ENCODE data around the gene GPR83. TPM values are rescaled to one million over a fixed set of nuclear protein-coding genes. Genes with fewer than 3 reads are reported as not detected.

The GPR83 gene
- total and polyA plus RNA-seq, 4 donors: 0.02 to 0.10 (median 0.06) TPM; not detected in 1

GRCh38 chr11:94342250-94342649 is 59.0 kb downstream of the GPR83 start:
- no peak overlapping the region for H3K9ac ChIP-seq (ENCODE audit: insufficient read depth in 1 of 2, low read length in 2 of 2)
- H3K9me3 ChIP-seq (ENCODE audit: control insufficient read depth in 4 of 4, insufficient read depth in 3 of 4, low read length in 3 of 4): no peaks in the 10 kb centered on the region
- H3K36me3 ChIP-seq (ENCODE audit: control insufficient read depth in 4 of 4, insufficient read depth in 4 of 4, low read length in 4 of 4): no peaks in the 10 kb centered on the region
- no peak overlapping the region for H3K27ac ChIP-seq (ENCODE audit: low read depth in 1 of 2, low read length in 1 of 2)
- DNase-seq (no peak), ATAC-seq (ENCODE audit: insufficient read depth, low FRiP score) (no peak)
- H3K4me3 ChIP-seq: no peak overlapping the region
- no peak for TF ChIP-seq CTCF (IDR thresholded peaks at IDR 0.05; ENCODE audit: control extremely low read depth, extremely low read depth)
- 78 to 79% methylated on average over 3 of the region's 3 CpGs for WGBS, 2 donors
- H3K4me1 ChIP-seq (ENCODE audit: control insufficient read depth in 5 of 5, insufficient read depth in 5 of 5, low read length in 5 of 5): no peaks in the 10 kb centered on the region
- no peaks in the 10 kb centered on the region for H3K27me3 ChIP-seq (ENCODE audit: control insufficient read depth in 3 of 3, insufficient read depth in 3 of 3, low read length in 2 of 3)

- no peak for DNase-seq
- no peak overlapping the region for H3K9ac ChIP-seq (ENCODE audit: insufficient read depth in 1 of 2, low read length in 2 of 2)
- no peak overlapping the region for H3K27ac ChIP-seq (ENCODE audit: low read depth in 1 of 2, low read length in 1 of 2)
Measured at GRCh38 chr11:94338651-94339050, 62.6 kb downstream of the GPR83 start.

GRCh38 chr11:94336033-94336432 is 65.2 kb downstream of the GPR83 start:
- Histone ChIP-seq H3K4me3 (no peak overlapping the region), H3K9me3 (ENCODE audit: control insufficient read depth in 4 of 4, insufficient read depth in 3 of 4, low read length in 3 of 4) (no peaks in the 10 kb centered on the region), H3K27me3 (ENCODE audit: control insufficient read depth in 3 of 3, insufficient read depth in 3 of 3, low read length in 2 of 3) (no peaks in the 10 kb centered on the region), H3K36me3 (ENCODE audit: control insufficient read depth in 4 of 4, insufficient read depth in 4 of 4, low read length in 4 of 4) (no peaks in the 10 kb centered on the region), H3K4me1 (ENCODE audit: control insufficient read depth in 5 of 5, insufficient read depth in 5 of 5, low read length in 5 of 5) (no peaks in the 10 kb centered on the region), H3K9ac (ENCODE audit: insufficient read depth in 1 of 2, low read length in 2 of 2) (no peak overlapping the region), H3K27ac (ENCODE audit: low read depth in 1 of 2, low read length in 1 of 2) (no peak overlapping the region)
- DNase-seq: no peak
- no peak for ATAC-seq (ENCODE audit: insufficient read depth, low FRiP score)
- 90 to 96% methylated on average over 6 of the region's 6 CpGs for WGBS, 2 donors
- no peak for TF ChIP-seq CTCF (IDR thresholded peaks at IDR 0.05; ENCODE audit: control extremely low read depth, extremely low read depth)

More at GRCh38 chr11:94338651-94339050, 62.6 kb downstream of the GPR83 start:
- no peaks in the 10 kb centered on the region for H3K9me3 ChIP-seq (ENCODE audit: control insufficient read depth in 4 of 4, insufficient read depth in 3 of 4, low read length in 3 of 4)
- H3K36me3 ChIP-seq (ENCODE audit: control insufficient read depth in 4 of 4, insufficient read depth in 4 of 4, low read length in 4 of 4): no peaks in the 10 kb centered on the region
- no peak for ATAC-seq (ENCODE audit: insufficient read depth, low FRiP score)
- H3K4me3 ChIP-seq: no peak overlapping the region
- no peaks in the 10 kb centered on the region for H3K4me1 ChIP-seq (ENCODE audit: control insufficient read depth in 5 of 5, insufficient read depth in 5 of 5, low read length in 5 of 5)
- no peak for TF ChIP-seq CTCF (IDR thresholded peaks at IDR 0.05; ENCODE audit: control extremely low read depth, extremely low read depth)
- WGBS, 2 donors: 89 to 91% methylated on average over 3 of the region's 3 CpGs
- H3K27me3 ChIP-seq (ENCODE audit: control insufficient read depth in 3 of 3, insufficient read depth in 3 of 3, low read length in 2 of 3): no peaks in the 10 kb centered on the region

- Histone ChIP-seq H3K27ac (ENCODE audit: low read depth in 1 of 2, low read length in 1 of 2) (no peak overlapping the region), H3K9me3 (ENCODE audit: control insufficient read depth in 4 of 4, insufficient read depth in 3 of 4, low read length in 3 of 4) (peaks cover 0 to 3% (median 0%) of the 10 kb centered on the region in 4 donors), H3K9ac (ENCODE audit: insufficient read depth in 1 of 2, low read length in 2 of 2) (no peak overlapping the region), H3K4me1 (ENCODE audit: control insufficient read depth in 5 of 5, insufficient read depth in 5 of 5, low read length in 5 of 5) (peaks cover 0 to 4% (median 0%) of the 10 kb centered on the region in 5 donors), H3K4me3 (no peak overlapping the region), H3K36me3 (ENCODE audit: control insufficient read depth in 4 of 4, insufficient read depth in 4 of 4, low read length in 4 of 4) (no peaks in the 10 kb centered on the region), H3K27me3 (ENCODE audit: control insufficient read depth in 3 of 3, insufficient read depth in 3 of 3, low read length in 2 of 3) (no peaks in the 10 kb centered on the region)
- TF ChIP-seq CTCF (IDR thresholded peaks at IDR 0.05; ENCODE audit: control extremely low read depth, extremely low read depth): no peak
- no peak for DNase-seq
- no peak for ATAC-seq (ENCODE audit: insufficient read depth, low FRiP score)
Measured at GRCh38 chr11:94332814-94333213, 68.4 kb downstream of the GPR83 start.
